ENCODE measurements around the gene FAXDC2. TPM values are rescaled to one million over a fixed set of nuclear protein-coding genes. Genes with fewer than 3 reads are reported as not detected.
A peak's percentile ranks its signal among the peaks of the same experiment; 100 is the strongest.

The FAXDC2 gene
- total and polyA plus RNA-seq, 5 donors from 2014 or later, result 0.21 to 4.0 (median 0.40) TPM; not detected in 2

GRCh38 chr5:154780128-154780527 lies 70.3 kb downstream of the FAXDC2 start:
- Mint-ChIP-seq H3K27me3 (no peaks in the 10 kb centered on the region), H3K27ac (peak overlapping the region; percentile 49 to 78 (median 51)), H3K36me3 (no peaks in the 10 kb centered on the region), H3K4me1 (peaks cover 18 to 87% (median 50%) of the 10 kb centered on the region in 4 donors), H3K4me3 (peak overlapping the region in 1 of 4 donors; percentile 46), H3K9me3 (no peaks in the 10 kb centered on the region)
- Histone ChIP-seq H3K36me3 (ENCODE audit: control insufficient read depth, insufficient read depth, low read length) (no peaks in the 10 kb centered on the region), H3K9me3 (ENCODE audit: control insufficient read depth in 2 of 2, low read length in 2 of 2) (no peaks in the 10 kb centered on the region), H3K4me1 (ENCODE audit: control insufficient read depth, insufficient read depth, low read length, poor library complexity, severe bottlenecking) (peaks cover 50% of the 10 kb centered on the region), H3K27ac (ENCODE audit: insufficient read depth, low read length, poor library complexity, severe bottlenecking) (no peak overlapping the region), H3K27me3 (ENCODE audit: control insufficient read depth, insufficient read depth, low read length) (no peaks in the 10 kb centered on the region), H3K4me3 (ENCODE audit: low read depth, low read length) (no peak overlapping the region)
- ATAC-seq (ENCODE audit: low read depth in 2 of 2), result no peak
- no peak for DNase-seq

- H3K9me3 Mint-ChIP-seq, result no peaks in the 10 kb centered on the region
- Histone ChIP-seq H3K27ac (ENCODE audit: insufficient read depth, low read length, poor library complexity, severe bottlenecking) (no peak overlapping the region), H3K36me3 (ENCODE audit: control insufficient read depth, insufficient read depth, low read length) (no peaks in the 10 kb centered on the region), H3K27me3 (ENCODE audit: control insufficient read depth, insufficient read depth, low read length) (no peaks in the 10 kb centered on the region), H3K4me3 (ENCODE audit: low read depth, low read length) (no peak overlapping the region), H3K4me1 (ENCODE audit: control insufficient read depth, insufficient read depth, low read length, poor library complexity, severe bottlenecking) (peaks cover 52% of the 10 kb centered on the region), H3K9me3 (ENCODE audit: control insufficient read depth in 2 of 2, low read length in 2 of 2) (no peaks in the 10 kb centered on the region)
- no peak for ATAC-seq (ENCODE audit: low read depth in 2 of 2)
- no peak overlapping the region for H3K27ac Mint-ChIP-seq
- no peak for DNase-seq
- no peaks in the 10 kb centered on the region for H3K27me3 Mint-ChIP-seq
- no peaks in the 10 kb centered on the region for H3K36me3 Mint-ChIP-seq
- H3K4me1 Mint-ChIP-seq, result peaks cover 15 to 87% (median 46%) of the 10 kb centered on the region in 4 donors
- no peak overlapping the region for H3K4me3 Mint-ChIP-seq
These were observed 71.3 kb downstream of the FAXDC2 start for GRCh38 chr5:154779105-154779504.

GRCh38 chr5:154778534-154778933 lies 71.9 kb downstream of the FAXDC2 start:
- Histone ChIP-seq H3K9me3 (ENCODE audit: control insufficient read depth in 2 of 2, low read length in 2 of 2) (no peaks in the 10 kb centered on the region), H3K4me1 (ENCODE audit: control insufficient read depth, insufficient read depth, low read length, poor library complexity, severe bottlenecking) (peaks cover 50% of the 10 kb centered on the region), H3K27ac (ENCODE audit: insufficient read depth, low read length, poor library complexity, severe bottlenecking) (no peak overlapping the region), H3K4me3 (ENCODE audit: low read depth, low read length) (no peak overlapping the region), H3K27me3 (ENCODE audit: control insufficient read depth, insufficient read depth, low read length) (no peaks in the 10 kb centered on the region), H3K36me3 (ENCODE audit: control insufficient read depth, insufficient read depth, low read length) (no peaks in the 10 kb centered on the region)
- ATAC-seq (ENCODE audit: low read depth in 2 of 2), result no peak
- Mint-ChIP-seq H3K4me3 (no peak overlapping the region), H3K9me3 (no peaks in the 10 kb centered on the region), H3K27ac (no peak overlapping the region), H3K36me3 (no peaks in the 10 kb centered on the region), H3K27me3 (no peaks in the 10 kb centered on the region), H3K4me1 (peaks cover 15 to 87% (median 43%) of the 10 kb centered on the region in 4 donors)
- no peak for DNase-seq

GRCh38 chr5:154776167-154776566 lies 74.2 kb downstream of the FAXDC2 start:
- H3K4me3 Mint-ChIP-seq, result peak overlapping the region in 2 of 4 donors; percentile 69 to 86
- peaks cover 6 to 85% (median 44%) of the 10 kb centered on the region in 4 donors for H3K4me1 Mint-ChIP-seq
- H3K27ac Mint-ChIP-seq, result peak overlapping the region in 2 of 3 donors; percentile 57 to 64

GRCh38 chr5:154773326-154773725 lies 77.1 kb downstream of the FAXDC2 start:
- peaks cover 18 to 84% (median 54%) of the 10 kb centered on the region in 4 donors for H3K4me1 Mint-ChIP-seq
- peak overlapping the region; percentile 48 to 85 (median 68) for H3K27ac Mint-ChIP-seq
- Histone ChIP-seq H3K4me3 (ENCODE audit: low read depth, low read length) (no peak overlapping the region), H3K27ac (ENCODE audit: insufficient read depth, low read length, poor library complexity, severe bottlenecking) (no peak overlapping the region), H3K27me3 (ENCODE audit: control insufficient read depth, insufficient read depth, low read length) (no peaks in the 10 kb centered on the region), H3K36me3 (ENCODE audit: control insufficient read depth, insufficient read depth, low read length) (no peaks in the 10 kb centered on the region), H3K9me3 (ENCODE audit: control insufficient read depth in 2 of 2, low read length in 2 of 2) (no peaks in the 10 kb centered on the region), H3K4me1 (ENCODE audit: control insufficient read depth, insufficient read depth, low read length, poor library complexity, severe bottlenecking) (peaks cover 49% of the 10 kb centered on the region)
- peak overlapping the region in 2 of 4 donors; percentile 4 to 26 for H3K4me3 Mint-ChIP-seq
- DNase-seq (no peak), ATAC-seq (ENCODE audit: low read depth in 2 of 2) (no peak)
- no peaks in the 10 kb centered on the region for H3K27me3 Mint-ChIP-seq
- H3K9me3 Mint-ChIP-seq, result no peaks in the 10 kb centered on the region
- no peaks in the 10 kb centered on the region for H3K36me3 Mint-ChIP-seq

More at GRCh38 chr5:154776167-154776566, 74.2 kb downstream of the FAXDC2 start:
- ATAC-seq (ENCODE audit: low read depth in 2 of 2) (no peak), DNase-seq (no peak)
- Mint-ChIP-seq H3K36me3 (no peaks in the 10 kb centered on the region), H3K9me3 (no peaks in the 10 kb centered on the region), H3K27me3 (no peaks in the 10 kb centered on the region)
- Histone ChIP-seq H3K27me3 (ENCODE audit: control insufficient read depth, insufficient read depth, low read length) (no peaks in the 10 kb centered on the region), H3K27ac (ENCODE audit: insufficient read depth, low read length, poor library complexity, severe bottlenecking) (no peak overlapping the region), H3K36me3 (ENCODE audit: control insufficient read depth, insufficient read depth, low read length) (no peaks in the 10 kb centered on the region), H3K4me1 (ENCODE audit: control insufficient read depth, insufficient read depth, low read length, poor library complexity, severe bottlenecking) (peaks cover 36% of the 10 kb centered on the region), H3K4me3 (ENCODE audit: low read depth, low read length) (no peak overlapping the region), H3K9me3 (ENCODE audit: control insufficient read depth in 2 of 2, low read length in 2 of 2) (no peaks in the 10 kb centered on the region)

- Histone ChIP-seq H3K27ac (ENCODE audit: insufficient read depth, low read length, poor library complexity, severe bottlenecking) (no peak overlapping the region), H3K9me3 (ENCODE audit: control insufficient read depth in 2 of 2, low read length in 2 of 2) (no peaks in the 10 kb centered on the region), H3K27me3 (ENCODE audit: control insufficient read depth, insufficient read depth, low read length) (no peaks in the 10 kb centered on the region), H3K4me1 (ENCODE audit: control insufficient read depth, insufficient read depth, low read length, poor library complexity, severe bottlenecking) (peaks cover 66% of the 10 kb centered on the region), H3K36me3 (ENCODE audit: control insufficient read depth, insufficient read depth, low read length) (no peaks in the 10 kb centered on the region), H3K4me3 (ENCODE audit: low read depth, low read length) (no peak overlapping the region)
- ATAC-seq (ENCODE audit: low read depth in 2 of 2), result no peak
- peak overlapping the region in 2 of 4 donors; percentile 39 to 67 for H3K4me3 Mint-ChIP-seq
- H3K36me3 Mint-ChIP-seq, result no peaks in the 10 kb centered on the region
- no peaks in the 10 kb centered on the region for H3K9me3 Mint-ChIP-seq
- peaks cover 24 to 94% (median 69%) of the 10 kb centered on the region in 4 donors for H3K4me1 Mint-ChIP-seq
- H3K27ac Mint-ChIP-seq, result peak overlapping the region; percentile 67 to 97 (median 93)
- no peak for DNase-seq
- H3K27me3 Mint-ChIP-seq, result no peaks in the 10 kb centered on the region
These were observed 79.0 kb downstream of the FAXDC2 start for GRCh38 chr5:154771383-154771901.

GRCh38 chr5:154770111-154770510 lies 80.3 kb downstream of the FAXDC2 start:
- no peak for DNase-seq
- H3K27ac Mint-ChIP-seq, result peak overlapping the region; percentile 86 to 97 (median 93)
- no peak for ATAC-seq (ENCODE audit: low read depth in 2 of 2)
- Histone ChIP-seq H3K4me3 (ENCODE audit: low read depth, low read length) (peak overlapping the region; percentile 9), H3K36me3 (ENCODE audit: control insufficient read depth, insufficient read depth, low read length) (no peaks in the 10 kb centered on the region), H3K27me3 (ENCODE audit: control insufficient read depth, insufficient read depth, low read length) (no peaks in the 10 kb centered on the region), H3K27ac (ENCODE audit: insufficient read depth, low read length, poor library complexity, severe bottlenecking) (peak overlapping the region; percentile 5), H3K4me1 (ENCODE audit: control insufficient read depth, insufficient read depth, low read length, poor library complexity, severe bottlenecking) (peaks cover 69% of the 10 kb centered on the region), H3K9me3 (ENCODE audit: control insufficient read depth in 2 of 2, low read length in 2 of 2) (no peaks in the 10 kb centered on the region)
- H3K36me3 Mint-ChIP-seq, result no peaks in the 10 kb centered on the region
- H3K27me3 Mint-ChIP-seq, result no peaks in the 10 kb centered on the region
- H3K4me1 Mint-ChIP-seq, result peaks cover 29 to 94% (median 73%) of the 10 kb centered on the region in 4 donors
- peak overlapping the region; percentile 2 to 67 (median 34) for H3K4me3 Mint-ChIP-seq
- H3K9me3 Mint-ChIP-seq, result no peaks in the 10 kb centered on the region

Measured in CD4-positive, CD25-positive, alpha-beta regulatory T cell (primary cell).